ENCODE results near the gene GPC5.

GPC5 gene

GRCh38 chr13:91553584-91553983, 155.2 kb downstream of the GPC5 start:
- no peaks in the 10 kb centered on the region for H3K36me3 Mint-ChIP-seq (ENCODE audit: low read depth)
- H3K27ac Mint-ChIP-seq = no peak overlapping the region
- intact Hi-C loops (cut with micrococcal nuclease) = no loop called here
- H3K4me1 Mint-ChIP-seq (ENCODE audit: low read depth) = no peaks in the 10 kb centered on the region
- H3K4me3 Mint-ChIP-seq = no peak overlapping the region
- peaks cover 38% of the 10 kb centered on the region for H3K9me3 Mint-ChIP-seq
- no peaks in the 10 kb centered on the region for H3K27me3 Mint-ChIP-seq

GRCh38 chr13:91554101-91554500, 155.7 kb downstream of the GPC5 start:
- intact Hi-C loops (cut with micrococcal nuclease) = no loop called here
- H3K4me3 Mint-ChIP-seq = no peak overlapping the region
- H3K36me3 Mint-ChIP-seq (ENCODE audit: low read depth) = no peaks in the 10 kb centered on the region
- H3K4me1 Mint-ChIP-seq (ENCODE audit: low read depth) = no peaks in the 10 kb centered on the region
- H3K9me3 Mint-ChIP-seq = peaks cover 33% of the 10 kb centered on the region
- no peak overlapping the region for H3K27ac Mint-ChIP-seq
- no peaks in the 10 kb centered on the region for H3K27me3 Mint-ChIP-seq

GRCh38 chr13:91557328-91558090, 159.1 kb downstream of the GPC5 start:
- Mint-ChIP-seq H3K27me3 (no peaks in the 10 kb centered on the region), H3K4me3 (no peak overlapping the region), H3K27ac (no peak overlapping the region), H3K4me1 (ENCODE audit: low read depth) (no peaks in the 10 kb centered on the region), H3K9me3 (peaks cover 11% of the 10 kb centered on the region), H3K36me3 (ENCODE audit: low read depth) (no peaks in the 10 kb centered on the region)
- intact Hi-C loops (cut with micrococcal nuclease) = no loop called here

- H3K36me3 Mint-ChIP-seq (ENCODE audit: low read depth) = no peaks in the 10 kb centered on the region
- H3K9me3 Mint-ChIP-seq = no peaks in the 10 kb centered on the region
- intact Hi-C loops (cut with micrococcal nuclease) = no loop called here
- H3K27ac Mint-ChIP-seq = no peak overlapping the region
- no peaks in the 10 kb centered on the region for H3K4me1 Mint-ChIP-seq (ENCODE audit: low read depth)
- H3K27me3 Mint-ChIP-seq = no peaks in the 10 kb centered on the region
- H3K4me3 Mint-ChIP-seq = no peak overlapping the region
Observed at GRCh38 chr13:91563799-91564198, 165.4 kb downstream of the GPC5 start.

GRCh38 chr13:91564396-91564795, 166.0 kb downstream of the GPC5 start:
- Mint-ChIP-seq H3K4me1 (ENCODE audit: low read depth) (no peaks in the 10 kb centered on the region), H3K4me3 (no peak overlapping the region), H3K27me3 (no peaks in the 10 kb centered on the region), H3K36me3 (ENCODE audit: low read depth) (no peaks in the 10 kb centered on the region), H3K9me3 (no peaks in the 10 kb centered on the region), H3K27ac (no peak overlapping the region)
- intact Hi-C loops (cut with micrococcal nuclease) = no loop called here

- H3K27me3 Mint-ChIP-seq = no peaks in the 10 kb centered on the region
- H3K4me1 Mint-ChIP-seq (ENCODE audit: low read depth) = no peaks in the 10 kb centered on the region
- no peak overlapping the region for H3K27ac Mint-ChIP-seq
- H3K4me3 Mint-ChIP-seq = no peak overlapping the region
- intact Hi-C loops (cut with micrococcal nuclease) = no loop called here
- no peaks in the 10 kb centered on the region for H3K9me3 Mint-ChIP-seq
- no peaks in the 10 kb centered on the region for H3K36me3 Mint-ChIP-seq (ENCODE audit: low read depth)
Observed at GRCh38 chr13:91565296-91565695, 166.9 kb downstream of the GPC5 start.

GRCh38 chr13:91567485-91568207, 169.2 kb downstream of the GPC5 start:
- Mint-ChIP-seq H3K9me3 (peaks cover 5% of the 10 kb centered on the region), H3K36me3 (ENCODE audit: low read depth) (no peaks in the 10 kb centered on the region), H3K4me1 (ENCODE audit: low read depth) (no peaks in the 10 kb centered on the region), H3K4me3 (no peak overlapping the region), H3K27me3 (no peaks in the 10 kb centered on the region), H3K27ac (no peak overlapping the region)
- intact Hi-C loops (cut with micrococcal nuclease) = no loop called here

GRCh38 chr13:91571681-91572080, 173.3 kb downstream of the GPC5 start:
- H3K27me3 Mint-ChIP-seq = no peaks in the 10 kb centered on the region
- no peak overlapping the region for H3K4me3 Mint-ChIP-seq
- peaks cover 9% of the 10 kb centered on the region for H3K9me3 Mint-ChIP-seq
- no peak overlapping the region for H3K27ac Mint-ChIP-seq
- H3K36me3 Mint-ChIP-seq (ENCODE audit: low read depth) = no peaks in the 10 kb centered on the region
- intact Hi-C loops (cut with micrococcal nuclease) = no loop called here
- no peaks in the 10 kb centered on the region for H3K4me1 Mint-ChIP-seq (ENCODE audit: low read depth)

GRCh38 chr13:91572439-91572838, 174.0 kb downstream of the GPC5 start:
- Mint-ChIP-seq H3K4me1 (ENCODE audit: low read depth) (no peaks in the 10 kb centered on the region), H3K4me3 (no peak overlapping the region), H3K27ac (no peak overlapping the region), H3K27me3 (no peaks in the 10 kb centered on the region), H3K9me3 (peaks cover 17% of the 10 kb centered on the region), H3K36me3 (ENCODE audit: low read depth) (no peaks in the 10 kb centered on the region)
- intact Hi-C loops (cut with micrococcal nuclease) = no loop called here

- H3K9me3 Mint-ChIP-seq = peaks cover 22% of the 10 kb centered on the region
- H3K4me1 Mint-ChIP-seq (ENCODE audit: low read depth) = no peaks in the 10 kb centered on the region
- no peaks in the 10 kb centered on the region for H3K36me3 Mint-ChIP-seq (ENCODE audit: low read depth)
- no peaks in the 10 kb centered on the region for H3K27me3 Mint-ChIP-seq
- intact Hi-C loops (cut with micrococcal nuclease) = no loop called here
- H3K27ac Mint-ChIP-seq = no peak overlapping the region
- no peak overlapping the region for H3K4me3 Mint-ChIP-seq
Observed at GRCh38 chr13:91572944-91573598, 174.7 kb downstream of the GPC5 start.

GRCh38 chr13:91574766-91575165, 176.3 kb downstream of the GPC5 start:
- Mint-ChIP-seq H3K36me3 (ENCODE audit: low read depth) (no peaks in the 10 kb centered on the region), H3K27me3 (no peaks in the 10 kb centered on the region), H3K4me1 (ENCODE audit: low read depth) (no peaks in the 10 kb centered on the region), H3K9me3 (peaks cover 22% of the 10 kb centered on the region), H3K4me3 (no peak overlapping the region), H3K27ac (no peak overlapping the region)
- intact Hi-C loops (cut with micrococcal nuclease) = no loop called here

GRCh38 chr13:91576590-91576989, 178.2 kb downstream of the GPC5 start:
- Mint-ChIP-seq H3K36me3 (ENCODE audit: low read depth) (no peaks in the 10 kb centered on the region), H3K27ac (no peak overlapping the region), H3K4me1 (ENCODE audit: low read depth) (no peaks in the 10 kb centered on the region), H3K4me3 (no peak overlapping the region), H3K9me3 (peaks cover 35% of the 10 kb centered on the region), H3K27me3 (no peaks in the 10 kb centered on the region)
- intact Hi-C loops (cut with micrococcal nuclease) = no loop called here

- H3K4me3 Mint-ChIP-seq = no peak overlapping the region
- peaks cover 31% of the 10 kb centered on the region for H3K9me3 Mint-ChIP-seq
- intact Hi-C loops (cut with micrococcal nuclease) = no loop called here
- no peak overlapping the region for H3K27ac Mint-ChIP-seq
- no peaks in the 10 kb centered on the region for H3K27me3 Mint-ChIP-seq
- H3K4me1 Mint-ChIP-seq (ENCODE audit: low read depth) = no peaks in the 10 kb centered on the region
- H3K36me3 Mint-ChIP-seq (ENCODE audit: low read depth) = no peaks in the 10 kb centered on the region
Observed at GRCh38 chr13:91579320-91579719, 180.9 kb downstream of the GPC5 start.

- H3K9me3 Mint-ChIP-seq = peaks cover 31% of the 10 kb centered on the region
- H3K36me3 Mint-ChIP-seq (ENCODE audit: low read depth) = no peaks in the 10 kb centered on the region
- no peak overlapping the region for H3K27ac Mint-ChIP-seq
- H3K27me3 Mint-ChIP-seq = no peaks in the 10 kb centered on the region
- intact Hi-C loops (cut with micrococcal nuclease) = no loop called here
- no peak overlapping the region for H3K4me3 Mint-ChIP-seq
- H3K4me1 Mint-ChIP-seq (ENCODE audit: low read depth) = no peaks in the 10 kb centered on the region
Observed at GRCh38 chr13:91580749-91581148, 182.3 kb downstream of the GPC5 start.
